Vagina (tissue), 2 donors: ENCODE data around the gene CAPZB.

Experiments used
- CTCF ChIP-seq, 3 experiments: fragments of 450-650 bp in 2 of 3; fragments of 200-600 bp in 1 of 3; sonication (generic) in 1 of 3; IDR thresholded peaks; one replicate each; pipeline ENCODE4 v1.5.1; 2017 to 2019; ENCODE audit warnings: antibody characterized with exemption in 3 of 3, mild to moderate bottlenecking in 2 of 3, moderate library complexity in 2 of 3
- POLR2AphosphoS5 ChIP-seq, 2 donors: sonication (generic); formaldehyde crosslinking; IDR thresholded peaks; one replicate each; pipeline ENCODE4 v1.9.0; 2017; ENCODE audit warnings: antibody characterized with exemption in 2 of 2, mild to moderate bottlenecking in 2 of 2, low read depth in 1 of 2; ENCODE audit not compliant: insufficient read depth in 1 of 2

- no peak for TF ChIP-seq POLR2AphosphoS5 (IDR thresholded peaks at IDR 0.05; ENCODE audit: insufficient read depth in 1 of 2, low read depth in 1 of 2)
- no peak for TF ChIP-seq CTCF (IDR thresholded peaks at IDR 0.05)
Observed at GRCh38 chr1:19423130-19423529, 62.2 kb downstream of the CAPZB start.
